ENCODE measurements around the gene PCDH9. TPM values are rescaled to one million over a fixed set of nuclear protein-coding genes. Genes with fewer than 3 reads are reported as not detected.

Gene PCDH9
- polyA plus RNA-seq, 4 donors: 0.27 to 1.1 (median 0.72) TPM; not detected in 1

DNA sequence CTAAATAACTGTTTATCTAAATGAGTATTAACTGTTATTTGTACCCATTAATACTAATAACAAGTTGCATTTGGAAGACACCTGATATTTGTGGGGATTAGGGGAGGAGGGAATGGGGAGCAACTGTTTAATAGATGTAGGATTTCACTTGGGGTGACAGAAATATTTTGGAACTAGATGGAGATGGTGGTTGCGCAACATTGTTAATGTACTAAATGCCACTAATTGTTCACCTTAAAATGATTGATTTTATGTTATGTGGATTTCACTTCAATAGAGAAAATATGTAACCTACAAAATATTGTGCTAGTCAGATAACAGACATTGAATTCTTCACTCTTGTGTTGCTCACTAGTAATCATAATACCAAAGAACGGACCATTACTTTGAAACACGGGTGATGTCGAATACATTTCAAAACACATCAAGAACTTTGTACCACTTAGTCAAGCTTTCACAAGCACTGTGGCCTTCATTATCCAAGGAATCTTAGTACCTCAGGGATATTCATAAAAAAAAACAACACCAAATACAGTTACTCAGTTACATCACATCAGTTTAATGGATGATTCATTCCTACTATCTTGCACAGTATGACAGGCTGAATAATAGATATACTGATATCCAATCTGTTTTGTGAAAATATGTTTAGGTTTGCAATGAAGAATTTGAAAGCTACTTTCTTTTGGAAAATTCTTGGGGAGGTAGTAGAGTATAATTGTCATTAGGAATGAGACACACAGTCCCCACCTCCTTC is 721.8 kb downstream of the PCDH9 start:
- whole genome bisulfite sequencing, 3 donors: 85 to 96% (median 94%) methylated on average over 4 of the region's 4 CpGs
- H3K4me3 ChIP-seq (ENCODE audit: low read depth in 1 of 3, low read length in 3 of 3): no peak overlapping the region
- no peak for FAIRE-seq
- H3K36me3 ChIP-seq (ENCODE audit: control insufficient read depth in 3 of 3, insufficient read depth in 2 of 3, low read depth in 1 of 3, low read length in 3 of 3): no peaks in the 10 kb centered on the region
- no peaks in the 10 kb centered on the region for H3K9me3 ChIP-seq (ENCODE audit: control insufficient read depth in 2 of 2, insufficient read depth in 1 of 2, low read depth in 1 of 2, low read length in 1 of 2)
- no peaks in the 10 kb centered on the region for H3K4me1 ChIP-seq (ENCODE audit: control insufficient read depth in 3 of 3, insufficient read depth in 2 of 3, low read depth in 1 of 3, low read length in 2 of 3)
- H3K27ac ChIP-seq (ENCODE audit: low read depth in 1 of 3, low read length in 2 of 3): no peak overlapping the region
- no peaks in the 10 kb centered on the region for H3K27me3 ChIP-seq (ENCODE audit: control insufficient read depth in 3 of 3, insufficient read depth in 3 of 3, low read length in 3 of 3)
- no peak for DNase-seq

- H3K36me3 ChIP-seq (ENCODE audit: control insufficient read depth in 3 of 3, insufficient read depth in 2 of 3, low read depth in 1 of 3, low read length in 3 of 3): no peaks in the 10 kb centered on the region
- no peaks in the 10 kb centered on the region for H3K4me1 ChIP-seq (ENCODE audit: control insufficient read depth in 3 of 3, insufficient read depth in 2 of 3, low read depth in 1 of 3, low read length in 2 of 3)
- no peak overlapping the region for H3K27ac ChIP-seq (ENCODE audit: low read depth in 1 of 3, low read length in 2 of 3)
- H3K4me3 ChIP-seq (ENCODE audit: low read depth in 1 of 3, low read length in 3 of 3): no peak overlapping the region
- DNase-seq (no peak), FAIRE-seq (no peak)
- WGBS, 3 donors: 38 to 65% (median 60%) methylated on average over 2 of the region's 2 CpGs
- no peaks in the 10 kb centered on the region for H3K9me3 ChIP-seq (ENCODE audit: control insufficient read depth in 2 of 2, insufficient read depth in 1 of 2, low read depth in 1 of 2, low read length in 1 of 2)
- no peaks in the 10 kb centered on the region for H3K27me3 ChIP-seq (ENCODE audit: control insufficient read depth in 3 of 3, insufficient read depth in 3 of 3, low read length in 3 of 3)
Measured at GRCh38 chr13:66506979-66507378, 723.2 kb downstream of the PCDH9 start.

DNA sequence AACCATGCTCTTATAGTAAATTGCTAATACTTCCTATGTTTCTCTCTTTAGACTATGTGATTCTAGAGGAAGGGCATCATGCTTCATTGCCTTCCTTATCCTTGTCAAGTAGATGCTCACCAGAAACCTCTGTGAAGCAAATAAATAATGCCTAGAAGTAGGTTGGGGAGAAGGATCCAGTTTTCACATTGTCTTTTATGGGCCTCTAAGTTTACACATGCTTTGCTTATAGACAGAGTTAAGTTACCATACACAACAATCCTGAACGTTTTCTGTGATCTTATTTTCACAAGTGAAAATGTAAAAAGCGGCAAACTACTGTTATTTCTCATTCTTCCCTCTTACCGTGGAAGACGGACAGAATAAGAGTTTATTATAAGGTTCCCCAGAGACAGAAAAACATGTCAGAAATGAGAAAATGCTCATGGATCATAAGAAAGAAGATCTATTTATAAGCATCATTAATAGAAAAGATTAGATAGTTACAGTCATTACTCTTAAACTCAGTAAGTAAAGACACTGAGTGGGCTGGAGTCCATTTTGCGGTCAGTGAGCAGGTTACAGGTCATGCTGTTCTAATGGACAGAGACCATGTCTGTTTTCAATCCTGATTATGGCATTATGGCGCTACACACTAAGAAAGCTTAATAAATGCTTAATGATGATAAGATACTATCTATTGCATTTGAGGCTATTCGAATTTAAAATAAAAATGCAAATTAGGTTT is 723.9 kb downstream of the PCDH9 start:
- H3K9me3 ChIP-seq (ENCODE audit: control insufficient read depth in 2 of 2, insufficient read depth in 1 of 2, low read depth in 1 of 2, low read length in 1 of 2): no peaks in the 10 kb centered on the region
- DNase-seq: no peak
- whole genome bisulfite sequencing, 3 donors: 78 to 82% (median 82%) methylated on average over 7 of the region's 7 CpGs
- no peaks in the 10 kb centered on the region for H3K36me3 ChIP-seq (ENCODE audit: control insufficient read depth in 3 of 3, insufficient read depth in 2 of 3, low read depth in 1 of 3, low read length in 3 of 3)
- no peaks in the 10 kb centered on the region for H3K27me3 ChIP-seq (ENCODE audit: control insufficient read depth in 3 of 3, insufficient read depth in 3 of 3, low read length in 3 of 3)
- no peaks in the 10 kb centered on the region for H3K4me1 ChIP-seq (ENCODE audit: control insufficient read depth in 3 of 3, insufficient read depth in 2 of 3, low read depth in 1 of 3, low read length in 2 of 3)
- no peak overlapping the region for H3K27ac ChIP-seq (ENCODE audit: low read depth in 1 of 3, low read length in 2 of 3)
- H3K4me3 ChIP-seq (ENCODE audit: low read depth in 1 of 3, low read length in 3 of 3): no peak overlapping the region
- FAIRE-seq: no peak

DNA sequence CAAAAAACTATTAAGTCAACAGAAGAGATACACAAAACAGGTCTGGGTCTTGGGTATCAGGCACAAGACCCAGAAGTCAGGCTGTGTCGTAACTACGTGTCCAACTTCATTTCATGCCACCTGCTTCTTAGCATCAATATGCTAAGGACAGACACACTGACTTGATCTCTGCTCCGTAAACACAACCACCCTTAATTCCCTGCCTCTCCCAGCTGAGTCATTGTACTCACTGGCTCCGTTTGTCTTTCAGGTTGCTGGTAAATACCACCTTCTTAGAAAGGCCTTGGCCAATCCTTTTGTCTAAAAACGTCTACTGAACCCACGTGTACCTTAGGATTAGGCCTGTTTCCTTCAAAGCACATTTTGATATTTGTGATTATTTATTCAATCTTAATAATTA is 726.2 kb downstream of the PCDH9 start:
- Histone ChIP-seq H3K4me3 (ENCODE audit: low read depth in 1 of 3, low read length in 3 of 3) (no peak overlapping the region), H3K9me3 (ENCODE audit: control insufficient read depth in 2 of 2, insufficient read depth in 1 of 2, low read depth in 1 of 2, low read length in 1 of 2) (no peaks in the 10 kb centered on the region), H3K36me3 (ENCODE audit: control insufficient read depth in 3 of 3, insufficient read depth in 2 of 3, low read depth in 1 of 3, low read length in 3 of 3) (no peaks in the 10 kb centered on the region), H3K27me3 (ENCODE audit: control insufficient read depth in 3 of 3, insufficient read depth in 3 of 3, low read length in 3 of 3) (no peaks in the 10 kb centered on the region), H3K27ac (ENCODE audit: low read depth in 1 of 3, low read length in 2 of 3) (no peak overlapping the region), H3K4me1 (ENCODE audit: control insufficient read depth in 3 of 3, insufficient read depth in 2 of 3, low read depth in 1 of 3, low read length in 2 of 3) (no peaks in the 10 kb centered on the region)
- DNase-seq: no peak
- FAIRE-seq: no peak
- WGBS, 3 donors: 22 to 60% (median 28%) methylated on average over 6 of the region's 6 CpGs

- no peaks in the 10 kb centered on the region for H3K36me3 ChIP-seq (ENCODE audit: control insufficient read depth in 3 of 3, insufficient read depth in 2 of 3, low read depth in 1 of 3, low read length in 3 of 3)
- no peaks in the 10 kb centered on the region for H3K27me3 ChIP-seq (ENCODE audit: control insufficient read depth in 3 of 3, insufficient read depth in 3 of 3, low read length in 3 of 3)
- H3K4me3 ChIP-seq (ENCODE audit: low read depth in 1 of 3, low read length in 3 of 3): no peak overlapping the region
- no peak overlapping the region for H3K27ac ChIP-seq (ENCODE audit: low read depth in 1 of 3, low read length in 2 of 3)
- H3K9me3 ChIP-seq (ENCODE audit: control insufficient read depth in 2 of 2, insufficient read depth in 1 of 2, low read depth in 1 of 2, low read length in 1 of 2): no peaks in the 10 kb centered on the region
- no peak for DNase-seq
- H3K4me1 ChIP-seq (ENCODE audit: control insufficient read depth in 3 of 3, insufficient read depth in 2 of 3, low read depth in 1 of 3, low read length in 2 of 3): no peaks in the 10 kb centered on the region
- no peak for FAIRE-seq
Measured at GRCh38 chr13:66501181-66501580, 729.0 kb downstream of the PCDH9 start.

- no peak overlapping the region for H3K4me3 ChIP-seq (ENCODE audit: low read depth in 1 of 3, low read length in 3 of 3)
- no peaks in the 10 kb centered on the region for H3K27me3 ChIP-seq (ENCODE audit: control insufficient read depth in 3 of 3, insufficient read depth in 3 of 3, low read length in 3 of 3)
- 61 to 75% (median 67%) methylated on average over 1 of the region's 1 CpG for WGBS, 3 donors
- no peaks in the 10 kb centered on the region for H3K36me3 ChIP-seq (ENCODE audit: control insufficient read depth in 3 of 3, insufficient read depth in 2 of 3, low read depth in 1 of 3, low read length in 3 of 3)
- no peak for FAIRE-seq
- no peaks in the 10 kb centered on the region for H3K9me3 ChIP-seq (ENCODE audit: control insufficient read depth in 2 of 2, insufficient read depth in 1 of 2, low read depth in 1 of 2, low read length in 1 of 2)
- no peak overlapping the region for H3K27ac ChIP-seq (ENCODE audit: low read depth in 1 of 3, low read length in 2 of 3)
- H3K4me1 ChIP-seq (ENCODE audit: control insufficient read depth in 3 of 3, insufficient read depth in 2 of 3, low read depth in 1 of 3, low read length in 2 of 3): no peaks in the 10 kb centered on the region
- DNase-seq: no peak
Measured at GRCh38 chr13:66492479-66492878, 737.7 kb downstream of the PCDH9 start.

DNA sequence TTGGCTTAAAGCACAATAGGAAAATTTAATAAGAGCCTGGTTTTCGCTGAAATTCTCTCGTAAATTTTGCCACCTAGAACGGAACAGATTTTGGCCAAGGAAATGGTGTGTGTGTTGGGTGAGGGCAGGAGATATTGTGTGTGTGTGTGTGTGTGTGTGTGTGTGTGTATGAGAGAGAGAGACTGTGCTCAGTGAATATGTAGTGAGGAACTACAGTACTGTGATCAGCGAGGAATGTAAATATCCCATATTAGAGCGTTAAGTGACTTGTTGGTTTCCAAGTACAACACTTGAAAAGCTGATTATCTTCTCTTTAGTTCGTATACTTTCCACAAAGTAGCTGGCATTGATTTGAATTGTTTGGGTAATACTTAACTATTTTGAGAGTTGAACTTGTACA is 738.9 kb downstream of the PCDH9 start:
- Histone ChIP-seq H3K36me3 (ENCODE audit: control insufficient read depth in 3 of 3, insufficient read depth in 2 of 3, low read depth in 1 of 3, low read length in 3 of 3) (no peaks in the 10 kb centered on the region), H3K4me1 (ENCODE audit: control insufficient read depth in 3 of 3, insufficient read depth in 2 of 3, low read depth in 1 of 3, low read length in 2 of 3) (no peaks in the 10 kb centered on the region), H3K27me3 (ENCODE audit: control insufficient read depth in 3 of 3, insufficient read depth in 3 of 3, low read length in 3 of 3) (no peaks in the 10 kb centered on the region), H3K4me3 (ENCODE audit: low read depth in 1 of 3, low read length in 3 of 3) (no peak overlapping the region), H3K27ac (ENCODE audit: low read depth in 1 of 3, low read length in 2 of 3) (no peak overlapping the region), H3K9me3 (ENCODE audit: control insufficient read depth in 2 of 2, insufficient read depth in 1 of 2, low read depth in 1 of 2, low read length in 1 of 2) (no peaks in the 10 kb centered on the region)
- 70 to 77% (median 76%) methylated on average over 6 of the region's 6 CpGs for WGBS, 3 donors
- no peak for FAIRE-seq
- no peak for DNase-seq

- DNase-seq (no peak), FAIRE-seq (no peak)
- no peak overlapping the region for H3K27ac ChIP-seq (ENCODE audit: low read depth in 1 of 3, low read length in 2 of 3)
- 73 to 81% (median 76%) methylated on average over 2 of the region's 2 CpGs for WGBS, 3 donors
- no peaks in the 10 kb centered on the region for H3K36me3 ChIP-seq (ENCODE audit: control insufficient read depth in 3 of 3, insufficient read depth in 2 of 3, low read depth in 1 of 3, low read length in 3 of 3)
- no peak overlapping the region for H3K4me3 ChIP-seq (ENCODE audit: low read depth in 1 of 3, low read length in 3 of 3)
- no peaks in the 10 kb centered on the region for H3K4me1 ChIP-seq (ENCODE audit: control insufficient read depth in 3 of 3, insufficient read depth in 2 of 3, low read depth in 1 of 3, low read length in 2 of 3)
- H3K27me3 ChIP-seq (ENCODE audit: control insufficient read depth in 3 of 3, insufficient read depth in 3 of 3, low read length in 3 of 3): no peaks in the 10 kb centered on the region
- peaks cover 0 to 2% of the 10 kb centered on the region in 2 donors for H3K9me3 ChIP-seq (ENCODE audit: control insufficient read depth in 2 of 2, insufficient read depth in 1 of 2, low read depth in 1 of 2, low read length in 1 of 2)
Measured at GRCh38 chr13:66489586-66489985, 740.5 kb downstream of the PCDH9 start.

Data from small intestine (tissue), 7 donors.